K562 (cell line): ENCODE results near the gene PLG. TPM values are rescaled to one million over a fixed set of nuclear protein-coding genes. Genes with fewer than 3 reads are reported as not detected.

Experiments
- ADNP ChIP-seq: fragments of 200-800 bp; sonication (Bioruptor generic); IDR thresholded peaks from 2 replicates; pipeline ENCODE4 v1.6.1; 2016; ENCODE audit warnings: missing genetic modification characterization, missing compliant biosample characterization
- BACH1 ChIP-seq: fragments of 200-800 bp; sonication (Bioruptor generic); IDR thresholded peaks from 2 replicates; pipeline ENCODE4 v1.6.1; 2016; ENCODE audit warnings: missing genetic modification characterization, missing compliant biosample characterization
- EP300 ChIP-seq: IDR thresholded peaks from 2 replicates; pipeline ENCODE4 v1.6.1; 2012; ENCODE audit warnings: low read length, improper control_type of control experiment
- HDGF ChIP-seq: fragments of 450-650 bp; IDR thresholded peaks from 2 replicates; pipeline ENCODE4 v1.6.1; 2016
- HIVEP1 ChIP-seq: fragments of 250-450 bp; sonication (Bioruptor Pico); IDR thresholded peaks from 2 replicates; pipeline ENCODE4 v1.4.0; 2020; ENCODE audit warnings: mild to moderate bottlenecking
- MGA ChIP-seq: fragments of 450-650 bp; IDR thresholded peaks from 2 replicates; pipeline ENCODE4 v1.6.1; 2016; ENCODE audit warnings: mild to moderate bottlenecking, moderate library complexity
- NBN ChIP-seq: fragments of 450-650 bp; IDR thresholded peaks from 2 replicates; pipeline ENCODE4 v1.6.1; 2016; ENCODE audit warnings: low read depth, mild to moderate bottlenecking
- RUNX1 ChIP-seq: sonication (generic); IDR thresholded peaks from 2 replicates; pipeline ENCODE4 v1.6.1; 2016; ENCODE audit warnings: antibody characterized with exemption, low read depth
- SLC30A9 ChIP-seq: fragments of 250-450 bp; sonication (Bioruptor Pico); IDR thresholded peaks from 2 replicates; pipeline ENCODE4 v1.8.0; 2022; ENCODE audit warnings: mild to moderate bottlenecking, moderate library complexity
- SMARCA4 ChIP-seq: fragments of 450-650 bp; IDR thresholded peaks from 2 replicates; pipeline ENCODE4 v1.6.1; 2016
- TAF9B ChIP-seq: fragments of 450-650 bp; IDR thresholded peaks from 2 replicates; pipeline ENCODE4 v1.6.1; 2018; ENCODE audit warnings: mild to moderate bottlenecking; ENCODE audit not compliant: partially characterized antibody
- WHSC1 ChIP-seq: IDR thresholded peaks from one replicate; pipeline ENCODE4 v1.6.1; 2012; ENCODE audit warnings: low read length, control low read depth, inconsistent platforms
- ZNF277 ChIP-seq: fragments of 250-450 bp; sonication (Bioruptor Pico); IDR thresholded peaks from 2 replicates; pipeline ENCODE4 v1.8.0; 2022; ENCODE audit warnings: inconsistent platforms, mild to moderate bottlenecking, moderate library complexity, borderline replicate concordance
- ZNF3 ChIP-seq: fragments of 250-450 bp; sonication (Bioruptor Pico); IDR thresholded peaks from 2 replicates; pipeline ENCODE4 v1.5.0; 2021; ENCODE audit warnings: mild to moderate bottlenecking, moderate library complexity
- ZNF639 ChIP-seq, 2 experiments: fragments of 200-800 bp in 1 of 2; sonication (Bioruptor generic) in 1 of 2; sonication (generic) in 1 of 2; formaldehyde crosslinking in 1 of 2; IDR thresholded peaks in 1 of 2; conservative IDR thresholded peaks in 1 of 2; 2 replicates each; pipeline versions ENCODE4 v1.5.0 to v1.6.1; 2016 to 2020; ENCODE audit warnings: missing compliant biosample characterization in 1 of 2, missing genetic modification characterization in 1 of 2, missing genetic modification reagents in 1 of 2
- ZNF696 ChIP-seq: fragments of 250-450 bp; sonication (Bioruptor Pico); conservative IDR thresholded peaks from 2 replicates; pipeline ENCODE4 v1.4.0; 2020; ENCODE audit warnings: mild to moderate bottlenecking, moderate library complexity
- ZNF780A ChIP-seq: fragments of 250-450 bp; sonication (Bioruptor Pico); IDR thresholded peaks from 2 replicates; pipeline ENCODE4 v1.5.0; 2021; ENCODE audit warnings: mild to moderate bottlenecking
- polyA plus RNA-seq, 8 experiments: library from polyadenylated mRNA; depleted of rRNA in 4 of 8; stranded (reverse) in 5 of 8; unstranded in 3 of 8; fragments of >200 nt; fragmentation: Nextera tagmentation in 2 of 8; fragmentation: Illumina TruSeq in 1 of 8; extraction: Ambion mirVana in 2 of 8; extraction: Trizol in 1 of 8; gene quantifications; 2 replicates each; pipeline versions ENCODE4 v1.2.1 to v1.2.3, GENCODE V29; 2011 to 2014; ENCODE audit warnings: inconsistent platforms in 1 of 8, missing spikeins in 1 of 8
- total RNA-seq, 7 experiments: library from RNA; depleted of rRNA in 6 of 7; stranded (reverse); fragments of >200 nt in 6 of 7; fragmentation: Illumina TruSeq in 2 of 7; extraction: Trizol in 2 of 7; gene quantifications; 2 replicates each; pipeline versions ENCODE4 v1.2.1 to v1.2.3, GENCODE V29; 2011 to 2021; ENCODE audit warnings: low replicate concordance in 1 of 7

Gene PLG
- total and polyA plus RNA-seq, 9 of the 15 experiments (the other 6 are each of a cell fraction or from before 2014, with no cell fraction given): 0.64 TPM; not detected in 8

GRCh38 chr6:160791981-160792418 is 90.0 kb downstream of the PLG start (continued):
- TF ChIP-seq MGA (no peak), RUNX1 (no peak), ADNP (tag) (no peak), WHSC1 (no peak), ZNF780A (CRISPR knock-in tag) (no peak), ZNF277 (CRISPR knock-in tag) (no peak), TAF9B (peak; percentile 22), ZNF696 (CRISPR knock-in tag) (no peak), SMARCA4 (peak; percentile 45; the same call in 1 of the 2 replicates), ZNF639 (CRISPR knock-in tag; conservative IDR thresholded peaks at IDR 0.05 in 1 of 2, IDR thresholded peaks at IDR 0.05 in 1 of 2) (no peak), SLC30A9 (no peak), EP300 (peak; percentile 82; the same call in 1 of the 2 replicates), ZNF3 (CRISPR knock-in tag) (no peak), HIVEP1 (no peak), HDGF (no peak), NBN (no peak), BACH1 (tag) (no peak)
